HUES6 (cell line): ENCODE measurements around the gene TRMT112.

Experiments used
- H3K27ac ChIP-seq: 2 replicates; pipeline ENCODE4 v1.7.0; 2013; ENCODE audit warnings: low read depth, mild to moderate bottlenecking, low read length, inconsistent platforms
- H3K27me3 ChIP-seq: 2 replicates; pipeline ENCODE4 v1.6.1; 2013; ENCODE audit warnings: low read length; ENCODE audit not compliant: control insufficient read depth, insufficient read depth
- H3K36me3 ChIP-seq: 2 replicates; pipeline ENCODE4 v1.6.1; 2013; ENCODE audit warnings: low read length; ENCODE audit not compliant: control insufficient read depth, insufficient read depth
- H3K4me1 ChIP-seq: 2 replicates; pipeline ENCODE4 v1.6.1; 2013; ENCODE audit warnings: low read length; ENCODE audit not compliant: control insufficient read depth, insufficient read depth
- H3K4me3 ChIP-seq: 2 replicates; pipeline ENCODE4 v1.5.1; 2013; ENCODE audit warnings: low read depth, low read length
- H3K9ac ChIP-seq: one replicate; pipeline ENCODE4 v1.6.1; 2013; ENCODE audit warnings: mild to moderate bottlenecking, low read length
- H3K9me3 ChIP-seq: 2 replicates; pipeline ENCODE4 v1.6.1; 2013; ENCODE audit warnings: low read depth, low read length; ENCODE audit not compliant: control insufficient read depth, insufficient read depth

TRMT112 gene

DNA sequence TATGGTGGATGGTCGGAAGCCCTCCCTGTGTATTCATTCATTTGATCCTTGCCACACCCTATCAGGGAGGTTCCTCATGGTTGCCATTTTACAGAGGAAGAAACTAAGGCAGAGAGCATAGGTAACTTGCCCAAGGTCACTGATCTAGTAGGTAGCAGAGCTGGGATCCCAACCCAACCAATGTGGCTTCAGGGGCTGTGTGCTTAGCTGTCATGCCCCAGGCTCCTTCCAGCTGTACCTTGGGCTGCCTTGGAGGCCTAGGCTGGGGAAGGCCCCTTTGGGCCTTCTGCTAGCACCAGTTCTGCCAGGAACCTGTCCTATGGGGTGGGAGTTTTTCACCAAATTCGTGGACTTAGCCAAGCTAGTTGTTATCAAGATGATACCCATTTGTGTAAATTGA, 41.5 kb downstream of the TRMT112 start:
- Histone ChIP-seq H3K9me3 (no peaks in the 10 kb centered on the region), H3K36me3 (peaks cover 16% of the 10 kb centered on the region), H3K27me3 (no peaks in the 10 kb centered on the region), H3K9ac (no peak overlapping the region), H3K4me1 (peaks cover 19% of the 10 kb centered on the region; the same call in 1 of the 2 replicates), H3K4me3 (no peak overlapping the region), H3K27ac (no peak overlapping the region)

DNA sequence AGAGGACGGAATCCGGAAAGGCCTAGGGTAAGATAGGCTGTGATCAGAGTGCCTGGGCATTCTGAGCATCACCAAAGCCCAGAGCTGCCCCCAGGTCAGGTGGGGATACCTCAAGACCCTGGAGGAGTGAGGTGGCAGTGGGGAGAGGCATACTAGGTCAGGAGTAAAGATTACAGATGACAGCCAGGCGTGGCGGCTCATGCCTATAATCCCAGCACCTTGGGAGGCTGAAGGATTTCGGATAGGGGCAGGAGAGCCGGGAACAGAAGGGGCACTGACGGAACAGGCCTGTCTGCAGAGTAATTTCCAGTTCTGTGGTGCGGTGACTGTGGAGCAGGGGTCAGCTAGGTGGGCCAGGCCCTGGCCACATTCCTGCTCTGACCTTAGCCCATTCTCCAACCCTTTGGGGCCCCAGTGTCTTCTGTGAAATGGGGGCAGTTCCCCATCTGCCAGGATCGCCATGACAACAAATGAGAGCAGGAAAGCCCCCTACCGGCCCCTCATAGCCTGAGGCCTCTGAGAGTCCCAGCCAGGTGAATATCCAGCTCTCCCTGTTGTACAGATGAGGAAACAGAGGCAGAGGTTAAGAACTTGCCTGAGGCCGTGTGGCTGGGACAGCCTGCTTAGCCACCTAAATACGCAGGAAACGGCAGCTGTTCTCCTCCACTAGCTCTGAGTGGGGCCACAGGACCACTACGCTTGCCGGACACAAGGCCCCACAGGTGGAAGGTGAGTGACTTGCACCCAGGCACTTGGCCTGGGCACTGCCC, 42.1 kb downstream of the TRMT112 start:
- Histone ChIP-seq H3K36me3 (peaks cover 16% of the 10 kb centered on the region), H3K4me3 (no peak overlapping the region), H3K27ac (no peak overlapping the region), H3K9ac (no peak overlapping the region), H3K4me1 (peaks cover 19% of the 10 kb centered on the region; the same call in 1 of the 2 replicates), H3K27me3 (no peaks in the 10 kb centered on the region), H3K9me3 (no peaks in the 10 kb centered on the region)

DNA sequence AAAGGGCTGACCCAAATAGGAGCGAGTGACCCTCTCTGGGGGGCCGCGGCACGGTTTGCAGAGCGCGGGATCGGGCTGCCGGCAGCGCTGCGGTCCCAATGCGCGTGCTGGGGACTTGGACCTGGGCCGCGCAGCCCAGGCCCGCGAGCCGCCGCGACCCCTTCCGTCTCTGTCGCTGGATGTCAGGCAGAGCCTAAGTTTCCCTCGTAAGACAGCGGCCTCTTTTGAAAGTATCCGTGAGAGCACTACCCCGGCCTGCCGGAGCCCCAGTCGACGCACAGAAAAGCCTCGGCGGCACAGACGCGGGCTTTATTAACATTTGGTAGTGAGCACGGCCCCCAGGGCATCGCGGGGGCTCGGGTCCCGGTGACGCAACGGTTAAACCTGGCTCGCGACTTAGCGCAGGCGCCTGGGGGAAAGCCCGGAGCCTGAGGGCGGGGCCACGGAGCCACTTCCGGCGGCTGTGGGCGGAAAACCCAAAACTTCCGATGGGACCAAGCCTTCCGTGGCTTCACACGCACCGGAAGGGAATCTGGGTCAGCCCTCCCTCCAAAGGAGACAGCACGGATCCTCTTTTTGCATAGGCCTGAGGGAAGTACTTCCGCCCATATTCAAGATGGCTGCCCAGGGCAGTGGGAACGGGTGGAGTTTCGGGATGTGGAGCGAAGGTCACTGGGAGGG, 47.7 kb downstream of the TRMT112 start:
- Histone ChIP-seq H3K9me3 (no peaks in the 10 kb centered on the region), H3K27me3 (no peaks in the 10 kb centered on the region), H3K4me1 (peaks cover 19% of the 10 kb centered on the region), H3K9ac (peak overlapping the region; percentile 88), H3K27ac (peak overlapping the region; percentile 82), H3K36me3 (peaks cover 22% of the 10 kb centered on the region), H3K4me3 (peak overlapping the region; percentile 87)

DNA sequence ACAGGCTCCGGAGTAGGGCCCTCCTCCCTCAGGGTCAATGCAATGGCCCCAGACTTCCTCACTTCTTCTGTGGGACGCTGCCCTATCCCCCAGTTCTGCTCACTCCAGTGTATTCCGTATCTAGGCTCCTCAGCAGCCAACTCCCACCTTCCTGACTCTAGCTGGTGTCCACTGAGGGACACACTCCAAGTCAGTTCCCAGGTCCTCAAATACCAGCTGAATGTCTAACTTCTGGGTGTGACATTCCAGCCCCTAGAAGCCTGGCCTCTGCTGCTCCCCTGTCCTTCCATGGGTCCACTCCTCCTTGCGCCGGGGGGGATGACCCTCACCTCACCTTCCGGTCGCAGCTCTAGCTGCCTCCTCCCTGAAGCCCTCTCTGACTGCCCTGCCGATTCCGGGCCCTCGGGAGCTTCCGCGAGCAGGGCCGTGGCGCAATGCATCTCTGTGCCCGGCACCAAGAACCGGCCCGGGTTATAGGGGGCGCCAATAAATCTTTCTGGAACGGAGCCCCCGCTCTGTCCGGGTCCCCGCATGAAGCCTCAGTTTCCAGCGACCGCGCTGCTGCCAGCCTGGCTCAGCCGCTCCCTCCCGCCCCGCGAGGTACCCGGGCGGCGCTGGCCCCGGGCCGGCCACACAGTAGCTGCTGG, 48.3 kb downstream of the TRMT112 start:
- Histone ChIP-seq H3K9me3 (no peaks in the 10 kb centered on the region), H3K9ac (peak overlapping the region; percentile 88), H3K27ac (peak overlapping the region; percentile 82), H3K4me3 (peak overlapping the region; percentile 87), H3K4me1 (peaks cover 19% of the 10 kb centered on the region), H3K27me3 (no peaks in the 10 kb centered on the region), H3K36me3 (peaks cover 29% of the 10 kb centered on the region)

DNA sequence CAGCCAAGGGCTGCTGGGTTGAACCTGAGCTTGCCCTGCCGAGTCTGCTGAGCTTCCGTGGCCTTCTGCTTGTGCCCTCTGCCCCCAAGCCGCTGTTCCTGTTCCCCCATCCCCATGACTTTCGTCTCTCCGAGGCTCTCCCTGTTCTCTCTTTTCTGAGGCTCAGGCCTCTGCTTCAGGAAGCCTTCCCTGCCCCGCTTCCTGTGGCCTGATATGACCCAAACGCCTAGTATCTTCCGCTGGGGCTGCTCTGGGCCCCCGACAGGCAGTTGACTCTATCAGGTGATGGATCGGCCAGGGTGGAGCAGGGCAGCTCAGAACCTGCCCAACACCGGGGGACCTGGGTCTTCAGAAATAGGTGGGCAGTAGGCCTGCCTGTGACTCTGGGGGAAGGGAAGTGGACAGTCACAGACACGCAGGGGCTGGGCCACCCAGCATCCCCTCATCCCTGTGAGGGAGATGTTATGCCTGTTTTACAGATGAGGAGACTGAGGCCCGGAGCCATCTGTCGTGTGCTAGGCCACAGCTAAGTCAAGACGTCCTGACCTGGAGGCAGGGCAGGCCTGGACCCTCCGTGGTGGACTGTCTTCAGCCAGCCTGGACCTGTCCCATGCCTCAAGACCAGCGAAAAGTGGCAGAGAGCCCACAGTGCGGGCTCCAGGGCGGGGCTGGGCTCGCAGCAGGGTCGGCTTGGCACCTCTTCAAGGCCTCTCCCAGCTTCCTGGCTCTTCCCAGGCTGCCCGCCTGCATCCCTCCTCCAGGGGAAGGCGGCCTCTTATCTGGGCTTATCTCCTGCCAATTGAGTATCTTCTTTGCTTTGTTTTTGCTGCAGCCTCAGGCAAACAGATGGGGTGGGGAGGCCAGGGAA, 49.1 kb downstream of the TRMT112 start:
- peak overlapping the region; percentile 88 for H3K9ac ChIP-seq
- no peaks in the 10 kb centered on the region for H3K9me3 ChIP-seq
- peak overlapping the region; percentile 87 for H3K4me3 ChIP-seq
- H3K27me3 ChIP-seq = no peaks in the 10 kb centered on the region
- H3K36me3 ChIP-seq = peaks cover 35% of the 10 kb centered on the region
- peaks cover 16% of the 10 kb centered on the region for H3K4me1 ChIP-seq
- no peak overlapping the region for H3K27ac ChIP-seq

DNA sequence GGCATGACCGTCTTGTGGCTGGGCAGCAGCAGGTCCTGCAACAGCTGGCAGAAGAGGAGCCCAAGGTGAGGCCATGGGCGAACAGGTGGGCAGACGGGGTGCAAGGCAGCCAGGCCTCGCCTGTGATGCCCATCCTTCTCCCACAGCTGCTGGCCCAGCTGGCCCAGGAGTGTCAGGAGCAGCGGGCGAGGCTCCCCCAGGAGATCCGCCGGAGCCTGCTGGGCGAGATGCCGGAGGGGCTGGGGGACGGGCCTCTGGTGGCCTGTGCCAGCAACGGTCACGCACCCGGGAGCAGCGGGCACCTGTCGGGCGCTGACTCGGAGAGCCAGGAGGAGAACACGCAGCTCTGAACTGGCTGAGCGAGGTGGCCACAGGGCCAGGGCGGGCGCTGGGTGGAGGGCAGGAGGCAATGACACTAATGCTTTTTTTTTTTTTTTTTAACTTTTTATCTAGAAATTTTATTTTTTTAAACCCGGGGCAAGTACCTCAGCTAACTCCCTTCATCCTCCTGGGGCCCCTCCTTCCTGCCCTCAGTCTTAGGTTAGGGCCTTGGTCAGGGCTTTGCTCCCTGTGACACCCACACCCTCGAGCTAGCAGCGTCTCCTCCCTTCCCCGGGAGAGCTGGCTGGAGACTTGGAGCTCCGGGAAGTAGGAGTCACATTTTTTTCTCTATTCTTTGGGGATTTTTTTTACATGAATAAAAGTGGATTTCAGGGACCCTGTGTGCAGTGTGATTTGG, 50.0 kb downstream of the TRMT112 start:
- Histone ChIP-seq H3K27me3 (no peaks in the 10 kb centered on the region), H3K4me3 (no peak overlapping the region), H3K27ac (no peak overlapping the region), H3K36me3 (peaks cover 44% of the 10 kb centered on the region), H3K4me1 (peaks cover 16% of the 10 kb centered on the region), H3K9me3 (no peaks in the 10 kb centered on the region), H3K9ac (no peak overlapping the region)
